Measurements from ENCODE around the gene ADAM19. TPM values are rescaled to one million over a fixed set of nuclear protein-coding genes. Genes with fewer than 3 reads are reported as not detected.
A peak's percentile ranks its signal among the peaks of the same experiment; 100 is the strongest.

ADAM19 gene
- total and polyA plus RNA-seq, 7 donors, result 0.27 to 4.5 (median 1.4) TPM

- H3K4me3 ChIP-seq, result no peak overlapping the region
- no peak overlapping the region for H3K27ac ChIP-seq
- ATAC-seq (no peak), DNase-seq (no peak)
- 58 to 85% (median 64%) methylated on average over 4 of the region's 4 CpGs for WGBS, 3 donors
- H3K27me3 ChIP-seq (ENCODE audit: insufficient read depth in 3 of 3, low read length in 2 of 3), result no peaks in the 10 kb centered on the region
- H3K4me1 ChIP-seq, result peaks cover 6% of the 10 kb centered on the region
- H3K9me3 ChIP-seq, result no peaks in the 10 kb centered on the region
- no peak for TF ChIP-seq CTCF (IDR thresholded peaks at IDR 0.05)
- H3K36me3 ChIP-seq (ENCODE audit: insufficient read depth in 1 of 2, low read depth in 1 of 2), result peaks cover 0 to 7% of the 10 kb centered on the region in 2 donors
- intact Hi-C loops (cut with DNase I), result no loop called here
These were observed 51.6 kb downstream of the ADAM19 start for GRCh38 chr5:157523976-157524375.

- ATAC-seq (no peak), DNase-seq (no peak)
- Histone ChIP-seq H3K36me3 (ENCODE audit: insufficient read depth in 1 of 2, low read depth in 1 of 2) (peaks cover 0 to 9% of the 10 kb centered on the region in 2 donors), H3K9me3 (no peaks in the 10 kb centered on the region), H3K4me1 (peaks cover 8% of the 10 kb centered on the region), H3K27me3 (ENCODE audit: insufficient read depth in 3 of 3, low read length in 2 of 3) (no peaks in the 10 kb centered on the region), H3K27ac (no peak overlapping the region), H3K4me3 (no peak overlapping the region)
- intact Hi-C loops (cut with DNase I), result no loop called here
- WGBS, 3 donors, result 85 to 94% (median 87%) methylated on average over 5 of the region's 5 CpGs
- TF ChIP-seq CTCF (IDR thresholded peaks at IDR 0.05), result no peak
These were observed 53.9 kb downstream of the ADAM19 start for GRCh38 chr5:157521704-157522029.

GRCh38 chr5:157520911-157521703 lies 54.5 kb downstream of the ADAM19 start:
- no peaks in the 10 kb centered on the region for H3K27me3 ChIP-seq (ENCODE audit: insufficient read depth in 3 of 3, low read length in 2 of 3)
- H3K4me3 ChIP-seq, result no peak overlapping the region
- DNase-seq (no peak), ATAC-seq (peak in 1 of 4 donors; percentile 45)
- H3K27ac ChIP-seq, result no peak overlapping the region
- no peaks in the 10 kb centered on the region for H3K9me3 ChIP-seq
- no peak for TF ChIP-seq CTCF (IDR thresholded peaks at IDR 0.05)
- WGBS, 3 donors, result 64 to 73% (median 70%) methylated on average over 9 of the region's 9 CpGs
- peaks cover 0 to 9% of the 10 kb centered on the region in 2 donors for H3K36me3 ChIP-seq (ENCODE audit: insufficient read depth in 1 of 2, low read depth in 1 of 2)
- intact Hi-C loops (cut with DNase I), result no loop called here
- peaks cover 13% of the 10 kb centered on the region for H3K4me1 ChIP-seq

- Histone ChIP-seq H3K36me3 (ENCODE audit: insufficient read depth in 1 of 2, low read depth in 1 of 2) (peaks cover 0 to 9% of the 10 kb centered on the region in 2 donors), H3K9me3 (no peaks in the 10 kb centered on the region), H3K27ac (no peak overlapping the region), H3K4me1 (peaks cover 16% of the 10 kb centered on the region), H3K27me3 (ENCODE audit: insufficient read depth in 3 of 3, low read length in 2 of 3) (no peaks in the 10 kb centered on the region), H3K4me3 (no peak overlapping the region)
- WGBS, 3 donors, result 94 to 96% (median 95%) methylated on average over 9 of the region's 9 CpGs
- no peak for TF ChIP-seq CTCF (IDR thresholded peaks at IDR 0.05)
- no peak for DNase-seq
- intact Hi-C loops (cut with DNase I), result loop anchor here in 1 of 2 donors (5.0 kb wide), 1 partner anchor 43 kb away; no protein-coding TSS in a partner anchor
- no peak for ATAC-seq
These were observed 55.9 kb downstream of the ADAM19 start for GRCh38 chr5:157519579-157520253.

Data from psoas muscle (tissue), 8 donors.